T-cell (primary cell): Measurements from ENCODE around the gene CHST6. TPM values are rescaled to one million over a fixed set of nuclear protein-coding genes. Genes with fewer than 3 reads are reported as not detected.

ENCODE experiments used
- ATAC-seq, 4 experiments: fragments of 200-7000 bp in 3 of 4; fragments of 150-1000 bp in 1 of 4; cut with Tn5 transposase; replicated peaks in 1 of 4; 1 replicate in 3 of 4; 2 replicates in 1 of 4; pipeline ENCODE4 v1.10.0; 2021; ENCODE audit warnings: moderate library complexity in 3 of 4, mild to moderate bottlenecking in 2 of 4, moderate number of reproducible peaks in 1 of 4
- CTCF ChIA-PET, 2 donors: fragments of 300-600 bp; sonication (Branson Sonifier 250); formaldehyde crosslinking; loops; one replicate each; lab custom pipeline; 2022; ENCODE audit warnings: antibody characterized with exemption in 2 of 2; lab: Charles Lee
- POLR2A ChIA-PET, 2 donors: fragments of 300-600 bp; sonication (Branson Sonifier 250); formaldehyde crosslinking; loops; one replicate each; lab custom pipeline; 2022; ENCODE audit warnings: antibody characterized with exemption in 2 of 2; lab: Charles Lee
- DNase-seq, 35 experiments: peaks; one replicate each; pipeline versions ENCODE4 v3.0.0 to v3.0.0-alpha.2; 2013 to 2023
- H3K27ac ChIP-seq: one replicate; pipeline ENCODE4 v1.5.1; 2013; ENCODE audit warnings: low read length
- H3K27me3 ChIP-seq, 2 experiments: replicated peaks in 1 of 2; 1 replicate in 1 of 2; 2 replicates in 1 of 2; pipeline versions ENCODE4 v1.6.1 to v1.7.0; 2013; ENCODE audit warnings: low read length in 1 of 2, mixed read lengths in 1 of 2; ENCODE audit not compliant: control insufficient read depth in 2 of 2, insufficient read depth in 2 of 2; ENCODE audit errors: extremely low read depth in 1 of 2
- H3K36me3 ChIP-seq, 2 donors: 1 replicate in 1 of 2; 2 replicates in 1 of 2; pipeline versions ENCODE4 v1.6.1 to v1.7.0; 2013; ENCODE audit warnings: low read length in 1 of 2; ENCODE audit not compliant: control insufficient read depth in 2 of 2, insufficient read depth in 1 of 2; ENCODE audit errors: extremely low read depth in 1 of 2
- H3K4me1 ChIP-seq, 2 experiments: 1 replicate in 1 of 2; 2 replicates in 1 of 2; pipeline versions ENCODE4 v1.6.1 to v1.7.0; 2013; ENCODE audit warnings: low read length in 2 of 2, mixed read lengths in 1 of 2; ENCODE audit not compliant: insufficient read depth in 2 of 2, control insufficient read depth in 1 of 2; ENCODE audit errors: extremely low read depth in 1 of 2
- H3K4me3 ChIP-seq, 2 donors: 1 replicate in 1 of 2; 2 replicates in 1 of 2; pipeline versions ENCODE4 v1.5.1 to v1.7.0; 2013; ENCODE audit warnings: mild to moderate bottlenecking in 2 of 2, low read length in 1 of 2, moderate library complexity in 1 of 2; ENCODE audit not compliant: control insufficient read depth in 1 of 2; ENCODE audit errors: extremely low read depth in 1 of 2
- H3K9me3 ChIP-seq: 2 replicates; pipeline ENCODE4 v1.7.0; 2013
- H3K27ac Mint-ChIP-seq, 2 donors: one replicate each; pipeline ENCODE4 v1.8.0; 2020 to 2021; ENCODE audit warnings: mild to moderate bottlenecking in 2 of 2, mixed read lengths in 2 of 2
- H3K27me3 Mint-ChIP-seq, 2 donors: one replicate each; pipeline ENCODE4 v1.8.0; 2021 to 2022; ENCODE audit warnings: mixed read lengths in 2 of 2
- H3K36me3 Mint-ChIP-seq: one replicate; pipeline ENCODE4 v1.8.0; 2021; ENCODE audit warnings: mixed read lengths
- H3K4me1 Mint-ChIP-seq, 3 donors: one replicate each; pipeline ENCODE4 v1.8.0; 2020 to 2022; ENCODE audit warnings: mixed read lengths in 3 of 3, mild to moderate bottlenecking in 1 of 3
- H3K4me3 Mint-ChIP-seq, 3 donors: one replicate each; pipeline ENCODE4 v1.8.0; 2020 to 2022; ENCODE audit warnings: mild to moderate bottlenecking in 3 of 3, mixed read lengths in 3 of 3, moderate library complexity in 3 of 3
- H3K9me3 Mint-ChIP-seq, 3 donors: one replicate each; pipeline ENCODE4 v1.8.0; 2020 to 2022; ENCODE audit warnings: mixed read lengths in 3 of 3
- WGBS: methylation state at CpG from one replicate; pipeline ENCODE4 v1.1.5; 2013; ENCODE audit warnings: missing lambda C conversion rate; ENCODE audit not compliant: insufficient coverage; 5-methylcytosine and 5-hydroxymethylcytosine counted together
- total RNA-seq, 35 experiments: library from RNA in 6 of 35; stranded (reverse) in 6 of 35; fragments of 120-200 nt in 1 of 35; gene quantifications; one replicate each; pipeline versions ENCODE4 v1.2.1 to v1.2.4 and lab custom pipeline; 2013 to 2026

CHST6 gene
- total RNA-seq, 5 donors from 2014 or later (not counting 1 experiment from before 2014, with no cell fraction given), result 0.15 to 0.16 TPM; not detected in 3

DNA sequence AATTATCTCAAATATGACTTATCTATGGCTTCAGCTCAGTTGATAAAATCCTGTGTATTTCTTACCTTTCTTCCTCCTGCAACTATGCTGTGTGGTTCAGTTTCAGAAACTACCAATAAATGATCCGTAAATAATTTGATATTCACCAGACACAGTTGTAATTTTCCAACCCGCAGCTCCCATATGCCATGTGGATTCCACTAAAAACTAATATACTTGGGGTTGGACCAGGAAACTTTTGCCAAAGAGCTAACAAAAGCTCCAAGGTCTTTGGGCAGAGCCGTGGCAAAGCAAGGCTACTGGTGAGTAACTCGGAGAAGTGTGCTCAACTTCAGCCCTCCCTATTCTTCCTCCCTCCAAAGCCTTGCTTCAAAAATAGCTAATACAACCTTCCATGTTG is 2.3 kb upstream of the CHST6 start:
- ATAC-seq, result no peak
- H3K9me3 ChIP-seq, result no peaks in the 10 kb centered on the region
- no peak overlapping the region for H3K27ac Mint-ChIP-seq
- peaks cover 2 to 33% of the 10 kb centered on the region in 2 experiments for H3K27me3 ChIP-seq
- H3K36me3 Mint-ChIP-seq, result no peaks in the 10 kb centered on the region
- no peak overlapping the region for H3K4me3 Mint-ChIP-seq
- H3K36me3 ChIP-seq, result no peaks in the 10 kb centered on the region
- H3K4me3 ChIP-seq, result no peak overlapping the region
- peaks cover 0 to 10% of the 10 kb centered on the region in 2 experiments for H3K4me1 ChIP-seq
- DNase-seq, result no peak
- ChIA-PET POLR2A (no interaction called here), CTCF (interaction anchor here in 1 of 2 donors (0.6 to 0.7 kb wide), 2 partner anchors 9 to 46 kb away, joined by 3 read pairs; no protein-coding TSS in a partner anchor)
- H3K9me3 Mint-ChIP-seq, result no peaks in the 10 kb centered on the region
- no CpG with 5 or more reads among the region's 4 CpGs for WGBS
- H3K27me3 Mint-ChIP-seq, result peaks cover 24 to 40% of the 10 kb centered on the region in 2 donors
- H3K27ac ChIP-seq, result no peak overlapping the region
- peaks cover 6 to 10% (median 7%) of the 10 kb centered on the region in 3 donors for H3K4me1 Mint-ChIP-seq

DNA sequence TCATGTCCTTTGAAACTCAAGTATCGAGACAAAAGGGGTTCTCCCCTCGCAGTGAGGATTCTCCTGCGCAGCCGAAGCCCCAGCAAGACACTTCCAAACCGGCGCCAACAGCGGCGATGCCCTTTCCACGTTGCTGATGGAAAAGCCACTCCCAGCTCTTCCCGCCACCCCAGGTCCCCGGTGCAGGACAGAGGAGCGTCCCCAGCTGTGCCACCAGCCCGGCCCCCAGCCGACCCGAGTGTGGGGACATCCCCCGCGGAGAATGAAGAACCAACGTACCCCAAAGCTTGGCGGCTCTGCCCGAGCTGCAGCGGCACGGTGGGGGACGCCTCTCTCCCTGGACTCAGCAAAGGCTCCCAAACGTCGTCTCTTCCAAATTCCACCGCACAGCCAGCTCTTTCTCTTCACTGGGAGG is 573 bp downstream of the CHST6 start:
- ChIA-PET POLR2A (no interaction called here), CTCF (interaction anchor here in 1 of 2 donors (0.6 to 1.0 kb wide), 2 partner anchors 23 to 150 kb away, joined by 3 read pairs; no protein-coding TSS in a partner anchor)
- Mint-ChIP-seq H3K4me3 (peak overlapping the region; percentile 55 to 77 (median 57)), H3K36me3 (no peaks in the 10 kb centered on the region), H3K9me3 (no peaks in the 10 kb centered on the region), H3K4me1 (peaks cover 6 to 10% (median 7%) of the 10 kb centered on the region in 3 donors), H3K27me3 (peaks cover 22 to 37% of the 10 kb centered on the region in 2 donors), H3K27ac (no peak overlapping the region)
- Histone ChIP-seq H3K4me1 (peaks cover 0 to 10% of the 10 kb centered on the region in 2 experiments), H3K9me3 (no peaks in the 10 kb centered on the region), H3K36me3 (no peaks in the 10 kb centered on the region), H3K27ac (no peak overlapping the region), H3K4me3 (peak overlapping the region in 1 of 2 donors; percentile 58), H3K27me3 (peaks cover 2 to 34% of the 10 kb centered on the region in 2 experiments)
- ATAC-seq (peak in 1 of 4 experiments; percentile 23), DNase-seq (no peak)
- WGBS, result 40% methylated on average over 23 of the region's 26 CpGs

DNA sequence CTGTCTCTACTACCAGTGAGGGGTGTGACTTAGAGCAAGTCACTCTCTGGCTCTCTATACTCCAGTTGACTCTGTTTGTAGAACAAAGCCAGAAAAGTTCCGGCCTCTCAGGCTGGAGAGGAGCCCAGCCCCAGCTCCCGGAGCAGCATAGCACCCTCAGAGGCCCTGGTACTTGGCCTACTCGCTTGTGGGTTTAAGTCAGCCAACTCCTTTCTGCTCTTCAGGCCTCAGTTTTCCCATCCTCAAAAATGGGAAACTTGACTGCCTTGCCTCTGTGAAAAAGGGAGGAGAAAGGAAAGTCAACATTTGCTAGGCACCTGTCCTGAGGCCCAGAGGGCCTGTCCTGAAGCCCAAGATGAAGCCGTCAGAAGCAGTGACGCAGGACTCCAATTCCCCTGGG is 1.1 kb downstream of the CHST6 start:
- Mint-ChIP-seq H3K4me1 (peaks cover 6 to 10% (median 7%) of the 10 kb centered on the region in 3 donors), H3K36me3 (no peaks in the 10 kb centered on the region), H3K27me3 (peaks cover 22 to 37% of the 10 kb centered on the region in 2 donors), H3K27ac (no peak overlapping the region), H3K9me3 (no peaks in the 10 kb centered on the region), H3K4me3 (peak overlapping the region; percentile 55 to 77 (median 57))
- no peaks in the 10 kb centered on the region for H3K36me3 ChIP-seq
- DNase-seq (no peak), ATAC-seq (no peak)
- H3K27ac ChIP-seq, result no peak overlapping the region
- H3K4me1 ChIP-seq, result peaks cover 0 to 10% of the 10 kb centered on the region in 2 experiments
- POLR2A ChIA-PET, result interaction anchor here in 1 of 2 donors (0.5 kb wide), 1 partner anchor 889 kb away, joined by 3 read pairs; no protein-coding TSS in a partner anchor
- no peaks in the 10 kb centered on the region for H3K9me3 ChIP-seq
- CTCF ChIA-PET, result interaction anchor here in 1 of 2 donors (0.6 to 1.0 kb wide), 2 partner anchors 23 to 150 kb away, joined by 3 read pairs; no protein-coding TSS in a partner anchor
- H3K4me3 ChIP-seq, result no peak overlapping the region
- WGBS, result 92% methylated on average over 4 of the region's 5 CpGs
- peaks cover 2 to 34% of the 10 kb centered on the region in 2 experiments for H3K27me3 ChIP-seq

DNA sequence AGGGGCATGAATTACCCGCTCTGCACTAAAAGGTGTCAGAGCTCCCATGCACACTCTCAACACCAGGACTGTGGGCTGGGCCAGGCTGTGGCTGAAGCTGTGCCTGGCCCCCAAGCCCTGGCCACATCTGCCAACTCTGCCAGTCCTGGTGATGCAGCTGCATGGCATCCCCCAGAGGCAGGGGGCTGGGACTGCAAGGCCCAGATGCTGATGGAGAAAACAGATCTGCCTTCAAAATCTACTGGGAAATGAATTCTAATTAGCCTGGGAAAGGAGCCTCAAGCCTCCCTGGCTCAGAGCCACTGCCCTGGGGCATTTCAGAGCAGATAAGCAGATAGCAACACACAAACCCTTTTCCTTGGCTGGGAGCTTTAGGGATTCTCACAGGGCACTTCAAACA is 3.4 kb downstream of the CHST6 start:
- WGBS, result 87% methylated on average over 1 of the region's 1 CpG
- peaks cover 6 to 10% (median 7%) of the 10 kb centered on the region in 3 donors for H3K4me1 Mint-ChIP-seq
- H3K4me1 ChIP-seq, result peaks cover 0 to 10% of the 10 kb centered on the region in 2 experiments
- peaks cover 17 to 37% of the 10 kb centered on the region in 2 donors for H3K27me3 Mint-ChIP-seq
- no peaks in the 10 kb centered on the region for H3K36me3 ChIP-seq
- H3K9me3 ChIP-seq, result no peaks in the 10 kb centered on the region
- ChIA-PET CTCF (no interaction called here), POLR2A (no interaction called here)
- no peak overlapping the region for H3K27ac Mint-ChIP-seq
- DNase-seq (no peak), ATAC-seq (no peak)
- no peak overlapping the region for H3K27ac ChIP-seq
- peaks cover 2 to 34% of the 10 kb centered on the region in 2 experiments for H3K27me3 ChIP-seq
- H3K4me3 Mint-ChIP-seq, result no peak overlapping the region
- no peak overlapping the region for H3K4me3 ChIP-seq
- H3K9me3 Mint-ChIP-seq, result no peaks in the 10 kb centered on the region
- no peaks in the 10 kb centered on the region for H3K36me3 Mint-ChIP-seq

DNA sequence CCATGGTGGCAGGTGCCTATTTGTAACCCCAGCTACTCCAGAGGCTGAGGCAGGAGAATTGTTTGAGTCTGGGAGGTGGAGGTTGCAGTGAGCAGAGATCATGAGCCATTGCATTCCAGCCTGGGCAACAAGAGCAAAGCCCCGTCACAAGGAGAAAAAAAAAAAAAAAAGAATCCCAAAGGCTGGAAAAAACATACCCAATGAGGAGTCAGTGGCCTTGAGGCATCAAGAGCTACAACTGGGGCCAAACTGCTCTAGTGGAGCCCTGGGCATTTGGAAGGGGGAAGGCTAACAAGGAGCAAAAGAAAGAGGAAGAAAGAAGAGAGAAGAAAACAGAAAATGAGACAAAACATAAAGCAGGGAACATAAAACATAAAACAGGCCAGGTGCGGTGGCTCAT is 6.9 kb downstream of the CHST6 start:
- no peak overlapping the region for H3K27ac Mint-ChIP-seq
- CTCF ChIA-PET, result interaction anchor here in 1 of 2 donors (0.7 kb wide), 1 partner anchor 10 kb away, joined by 3 read pairs; no protein-coding TSS in a partner anchor
- H3K4me3 Mint-ChIP-seq, result no peak overlapping the region

DNA sequence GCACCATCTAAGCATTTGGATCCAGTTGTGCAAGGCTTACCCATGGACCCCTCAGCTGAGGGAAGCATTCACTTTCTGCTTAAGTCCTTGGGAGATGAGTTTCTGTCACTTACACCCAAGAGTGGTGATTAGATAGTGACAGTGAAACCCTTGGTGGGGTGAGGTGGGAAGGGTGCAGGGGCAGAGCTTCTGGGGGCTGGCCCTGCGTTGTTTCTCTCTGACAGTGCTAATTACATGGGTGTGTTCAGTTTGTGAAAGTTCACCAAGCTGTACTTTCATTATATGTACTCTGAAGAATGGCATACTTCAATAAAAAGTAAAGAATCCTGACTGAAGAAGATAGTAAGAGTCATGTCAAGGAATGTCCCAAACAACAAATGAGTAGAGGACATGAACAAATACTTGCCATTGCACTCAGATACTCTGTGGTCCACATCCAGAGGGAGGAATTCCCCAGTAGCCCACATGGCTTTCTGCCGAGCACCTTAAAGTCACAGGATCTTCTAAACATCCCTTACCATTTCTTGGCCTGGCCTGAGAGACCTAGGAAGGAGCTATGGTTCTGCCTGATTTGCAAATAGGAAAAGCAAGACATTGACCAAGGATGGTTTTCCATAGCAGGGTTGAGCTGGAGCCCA is 8.4 kb downstream of the CHST6 start:
- H3K27me3 Mint-ChIP-seq, result peaks cover 9 to 19% of the 10 kb centered on the region in 2 donors

More for the DNA sequence above, 6.9 kb downstream of the CHST6 start:
- Mint-ChIP-seq H3K27me3 (peaks cover 12 to 26% of the 10 kb centered on the region in 2 donors), H3K4me1 (no peaks in the 10 kb centered on the region), H3K36me3 (no peaks in the 10 kb centered on the region), H3K9me3 (no peaks in the 10 kb centered on the region)
- WGBS, result 80% methylated on average over 1 of the region's 2 CpGs
- no peaks in the 10 kb centered on the region for H3K9me3 ChIP-seq
- H3K27ac ChIP-seq, result no peak overlapping the region
- H3K36me3 ChIP-seq, result no peaks in the 10 kb centered on the region
- DNase-seq (no peak), ATAC-seq (no peak)
- H3K4me1 ChIP-seq, result no peaks in the 10 kb centered on the region
- H3K4me3 ChIP-seq, result no peak overlapping the region
- peaks cover 0 to 22% of the 10 kb centered on the region in 2 experiments for H3K27me3 ChIP-seq
- POLR2A ChIA-PET, result no interaction called here

More for the DNA sequence above, 8.4 kb downstream of the CHST6 start:
- Mint-ChIP-seq H3K9me3 (no peaks in the 10 kb centered on the region), H3K27ac (no peak overlapping the region), H3K4me1 (no peaks in the 10 kb centered on the region), H3K4me3 (no peak overlapping the region), H3K36me3 (no peaks in the 10 kb centered on the region)
- no peak overlapping the region for H3K27ac ChIP-seq
- WGBS, result 60% methylated on average over 1 of the region's 2 CpGs
- H3K4me1 ChIP-seq, result no peaks in the 10 kb centered on the region
- no peaks in the 10 kb centered on the region for H3K36me3 ChIP-seq
- no peak for DNase-seq
- H3K27me3 ChIP-seq, result peaks cover 0 to 21% of the 10 kb centered on the region in 2 experiments
- ATAC-seq, result no peak
- H3K4me3 ChIP-seq, result no peak overlapping the region
- POLR2A ChIA-PET, result no interaction called here
- CTCF ChIA-PET, result interaction anchor here in 1 of 2 donors (0.6 kb wide), 1 partner anchor 186 kb away, joined by 3 read pairs; no protein-coding TSS in a partner anchor
- H3K9me3 ChIP-seq, result no peaks in the 10 kb centered on the region
